ENCODE measurements around the gene KDM4B.
A peak's percentile ranks its signal among the peaks of the same experiment; 100 is the strongest.

DNA sequence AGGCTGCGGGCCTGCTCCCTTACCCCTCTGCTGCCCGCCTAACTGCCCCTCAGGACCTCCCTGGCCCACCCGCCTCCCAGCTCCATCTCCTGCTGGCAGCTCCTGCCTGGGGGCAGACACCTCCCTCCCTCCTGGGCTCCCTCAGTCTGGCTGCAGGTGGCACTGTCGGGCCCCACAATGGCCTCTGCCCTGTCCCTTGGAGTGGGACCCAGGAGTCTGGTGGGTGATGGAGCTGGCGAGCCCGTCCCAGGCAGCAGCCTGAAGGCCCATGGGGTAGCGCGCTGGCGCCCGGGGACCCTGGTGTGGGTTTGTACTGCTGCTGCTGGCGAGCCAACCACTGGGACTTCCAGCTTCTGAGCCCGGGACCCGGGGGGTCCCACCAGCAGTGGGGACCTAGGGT lies 83.6 kb downstream of the KDM4B start:
- TF ChIP-seq CTCF (IDR thresholded peaks at IDR 0.05 in 2 of 3, conservative IDR thresholded peaks at IDR 0.05 in 1 of 3; ENCODE audit: borderline replicate concordance in 1 of 3, insufficient read depth in 1 of 3, low read depth in 2 of 3, low read length in 2 of 3), result peak; percentile 10 to 38 (median 25); a peak in 3 of 6 replicates
- TF ChIP-seq REST (IDR thresholded peaks at IDR 0.05; ENCODE audit: low read depth), result no peak
- no peak for TF ChIP-seq ZNF274 (IDR thresholded peaks at IDR 0.05; ENCODE audit: low read depth, low read length)
- TF ChIP-seq MAX (IDR thresholded peaks at IDR 0.05), result no peak
- no peak for TF ChIP-seq YY1 (IDR thresholded peaks at IDR 0.05; ENCODE audit: extremely low read depth, insufficient replicate concordance, low read depth, low read length)
- TF ChIP-seq EZH2 (IDR thresholded peaks at IDR 0.05), result no peak
- TF ChIP-seq ZFX (IDR thresholded peaks at IDR 0.05), result no peak
- TF ChIP-seq EZH2phosphoT487 (IDR thresholded peaks at IDR 0.05; ENCODE audit: borderline replicate concordance), result no peak
- TF ChIP-seq, protein P1, sequence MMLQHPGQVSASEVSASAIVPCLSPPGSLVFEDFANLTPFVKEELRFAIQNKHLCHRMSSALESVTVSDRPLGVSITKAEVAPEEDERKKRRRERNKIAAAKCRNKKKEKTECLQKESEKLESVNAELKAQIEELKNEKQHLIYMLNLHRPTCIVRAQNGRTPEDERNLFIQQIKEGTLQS (IDR thresholded peaks at IDR 0.05), result no peak
- no peak for TF ChIP-seq POLR2A (IDR thresholded peaks at IDR 0.05; ENCODE audit: borderline replicate concordance, extremely low read depth, insufficient read depth, insufficient read length)
- no peak for TF ChIP-seq SIN3A (IDR thresholded peaks at IDR 0.05; ENCODE audit: low read depth)
- no peak for TF ChIP-seq CEBPB (IDR thresholded peaks at IDR 0.05; ENCODE audit: low read depth)
- no peak for TF ChIP-seq POLR2AphosphoS5 (IDR thresholded peaks at IDR 0.05; ENCODE audit: low read depth, low read length)

Data from HCT116 (cell line).